ENCODE results near the gene ANXA10.
A peak's percentile ranks its signal among the peaks of the same experiment; 100 is the strongest.
"Not testable (repeated sequence)": the region's sequence is repeated elsewhere in the genome, so short reads cannot be mapped to it uniquely, and the experiment has no call there.

The ANXA10 gene, protein sequence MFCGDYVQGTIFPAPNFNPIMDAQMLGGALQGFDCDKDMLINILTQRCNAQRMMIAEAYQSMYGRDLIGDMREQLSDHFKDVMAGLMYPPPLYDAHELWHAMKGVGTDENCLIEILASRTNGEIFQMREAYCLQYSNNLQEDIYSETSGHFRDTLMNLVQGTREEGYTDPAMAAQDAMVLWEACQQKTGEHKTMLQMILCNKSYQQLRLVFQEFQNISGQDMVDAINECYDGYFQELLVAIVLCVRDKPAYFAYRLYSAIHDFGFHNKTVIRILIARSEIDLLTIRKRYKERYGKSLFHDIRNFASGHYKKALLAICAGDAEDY

GRCh38 chr4:168092176-168092712 lies at the start of gene ANXA10:
Gene ANXA10, plus strand, starts transcription at chr4:168092537. Its CDS starts 164 bp downstream, at chr4:168092701.
- no peak for DNase-seq

DNA sequence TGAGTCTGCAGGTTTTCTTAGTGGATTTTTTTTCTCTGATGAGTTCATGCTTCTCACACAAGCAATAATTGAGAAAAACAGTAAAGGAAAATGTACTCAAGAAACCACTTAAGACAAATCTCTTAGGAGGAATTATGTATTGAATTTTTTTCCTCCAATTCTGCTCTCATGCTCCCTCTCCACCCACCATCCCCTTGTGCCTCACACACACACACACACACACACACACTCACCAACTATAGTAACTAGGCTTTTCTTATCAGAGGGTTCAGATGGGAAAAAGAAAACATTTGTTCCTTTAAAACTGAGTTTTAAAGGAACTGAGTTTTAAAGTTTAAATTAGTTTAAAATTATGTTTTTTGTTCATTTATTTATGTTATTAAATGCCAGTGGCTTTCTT lies 47.0 kb upstream of the ANXA10 start:
- no peak for DNase-seq

- no peak for DNase-seq
These were observed 42.3 kb upstream of the ANXA10 start for GRCh38 chr4:168050002-168050401.

GRCh38 chr4:168051526-168051925 lies 40.8 kb upstream of the ANXA10 start:
- DNase-seq, result no peak

GRCh38 chr4:168057412-168057811 lies 34.9 kb upstream of the ANXA10 start:
- no peak for DNase-seq

DNA sequence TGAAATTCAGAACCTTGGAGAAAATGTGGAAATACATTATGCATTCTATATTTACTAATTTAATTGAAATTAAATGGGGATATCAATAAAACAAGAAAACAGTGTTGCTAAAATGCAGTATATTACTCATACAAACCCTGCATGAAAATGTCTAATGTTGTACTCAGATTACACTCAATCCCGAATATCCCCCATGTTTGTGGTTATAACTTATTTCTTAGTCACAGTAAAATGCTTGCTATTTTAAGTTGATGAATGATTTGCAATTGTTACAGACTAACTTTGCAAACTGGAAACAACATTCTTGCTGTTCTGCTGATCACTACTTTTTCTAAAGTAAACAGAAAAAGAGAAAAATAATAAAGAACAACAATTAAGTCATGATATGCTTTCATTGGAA lies 33.1 kb upstream of the ANXA10 start:
- DNase-seq, result no peak

GRCh38 chr4:168063031-168063430 lies 29.3 kb upstream of the ANXA10 start:
- no peak for DNase-seq

GRCh38 chr4:168070903-168071302 lies 21.4 kb upstream of the ANXA10 start:
- DNase-seq, result no peak

DNA sequence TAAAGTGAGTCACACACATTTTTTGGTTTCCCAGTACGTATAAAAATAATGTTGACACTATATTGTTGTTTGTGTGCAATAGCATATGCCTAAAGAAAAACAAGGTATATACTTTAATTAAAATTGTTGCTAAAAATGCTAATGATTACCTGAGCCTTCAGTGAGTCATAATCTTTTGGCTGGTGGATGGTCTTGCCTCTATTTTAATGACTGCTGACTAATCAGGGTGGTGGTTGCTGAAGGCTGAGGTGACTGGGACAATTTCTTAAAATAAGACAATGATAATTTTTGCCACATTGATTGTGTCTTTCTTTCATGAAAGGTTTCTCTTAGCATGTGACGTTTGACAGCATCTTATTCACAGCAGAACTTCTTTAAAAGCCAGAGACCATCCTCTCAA lies 21.0 kb upstream of the ANXA10 start:
- no peak for DNase-seq

DNA sequence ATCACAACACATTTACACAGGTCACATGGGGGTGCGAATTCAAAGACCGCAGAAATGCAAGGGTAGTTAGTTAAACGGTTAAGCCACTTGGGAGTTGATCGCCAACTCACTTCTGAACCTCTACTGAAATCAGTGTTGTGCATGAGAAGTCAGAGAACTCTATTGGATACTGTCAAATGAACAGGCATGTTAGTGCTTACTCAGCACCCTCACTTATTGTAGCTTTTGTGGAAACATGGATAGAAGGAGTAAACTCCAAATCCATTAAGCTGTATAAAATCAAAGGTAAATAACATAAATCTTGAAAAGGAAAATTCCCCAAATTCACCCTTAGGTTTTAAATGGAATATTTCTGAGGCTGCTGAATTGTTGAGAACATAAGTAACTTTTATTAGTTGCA lies 17.5 kb upstream of the ANXA10 start:
- no peak for DNase-seq

- peak; percentile 65 for DNase-seq
These were observed 15.2 kb upstream of the ANXA10 start for GRCh38 chr4:168076989-168077725.

GRCh38 chr4:168077726-168078239 lies 14.6 kb upstream of the ANXA10 start:
- no peak for DNase-seq

DNA sequence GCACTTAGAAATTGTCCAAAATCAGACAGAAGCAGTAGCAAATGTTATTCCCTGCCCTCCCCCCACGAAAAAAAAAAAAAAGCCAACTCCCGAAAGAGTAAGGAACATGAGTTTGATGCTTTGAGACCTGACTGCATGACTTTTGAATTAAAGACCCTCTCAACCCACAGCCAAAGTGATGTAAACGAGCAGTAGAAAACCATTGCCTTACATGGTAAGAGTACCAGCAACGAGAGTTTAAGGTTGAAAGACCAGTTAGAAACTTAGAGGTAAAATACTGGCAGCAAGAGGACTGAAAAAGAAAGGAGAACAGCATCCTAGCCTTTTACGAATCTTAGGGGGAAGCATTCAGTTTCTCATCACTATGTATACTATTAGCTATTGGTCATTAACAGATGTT lies 10.0 kb upstream of the ANXA10 start:
- DNase-seq, result no peak

GRCh38 chr4:168095776-168096406 lies 3.6 kb downstream of the ANXA10 start:
- DNase-seq, result no peak

GRCh38 chr4:168096407-168096784 lies 4.1 kb downstream of the ANXA10 start:
- DNase-seq, result no peak

DNA sequence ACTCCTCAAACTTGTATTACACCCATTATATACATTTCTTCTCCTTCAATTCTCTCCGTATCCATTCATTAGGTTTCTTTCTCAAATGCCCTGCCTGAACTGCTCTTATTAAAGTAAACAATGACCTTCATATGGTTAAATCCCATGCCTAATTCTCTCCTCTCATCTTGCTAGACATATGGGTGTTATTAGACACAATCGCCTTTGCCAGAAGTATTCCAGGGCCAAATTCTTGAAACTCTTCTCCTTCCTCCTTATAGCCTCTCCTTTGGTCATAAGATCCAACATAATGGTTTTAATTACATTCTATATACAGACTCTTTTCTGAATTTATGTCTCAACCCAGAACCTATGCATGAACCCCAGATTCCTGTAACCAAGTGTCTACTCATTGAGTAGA lies 4.8 kb downstream of the ANXA10 start:
- no peak for DNase-seq

- no peak for DNase-seq
These were observed 5.9 kb downstream of the ANXA10 start for GRCh38 chr4:168098248-168098717.

GRCh38 chr4:168099195-168099594 lies 6.9 kb downstream of the ANXA10 start:
- DNase-seq, result no peak

DNA sequence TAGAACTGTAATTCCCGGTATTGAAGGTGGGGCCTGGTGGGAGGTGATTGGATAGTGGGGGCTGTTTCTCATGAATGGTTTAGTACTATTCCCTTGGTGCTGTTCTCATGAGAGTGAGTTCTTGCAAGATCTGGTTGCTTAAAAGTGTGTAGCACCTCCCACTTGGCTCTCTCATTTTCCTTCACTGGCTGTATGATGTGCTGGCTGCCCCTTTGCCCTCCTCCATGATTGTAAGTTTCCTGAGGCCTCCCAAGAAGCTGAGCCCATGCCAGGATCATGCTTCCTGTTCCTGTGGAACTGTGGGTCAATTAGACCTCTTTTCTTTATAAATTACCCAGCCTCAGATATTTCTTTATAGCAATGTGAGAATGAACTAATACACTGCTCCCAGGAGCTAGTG lies 8.7 kb downstream of the ANXA10 start:
- no peak for DNase-seq

DNA sequence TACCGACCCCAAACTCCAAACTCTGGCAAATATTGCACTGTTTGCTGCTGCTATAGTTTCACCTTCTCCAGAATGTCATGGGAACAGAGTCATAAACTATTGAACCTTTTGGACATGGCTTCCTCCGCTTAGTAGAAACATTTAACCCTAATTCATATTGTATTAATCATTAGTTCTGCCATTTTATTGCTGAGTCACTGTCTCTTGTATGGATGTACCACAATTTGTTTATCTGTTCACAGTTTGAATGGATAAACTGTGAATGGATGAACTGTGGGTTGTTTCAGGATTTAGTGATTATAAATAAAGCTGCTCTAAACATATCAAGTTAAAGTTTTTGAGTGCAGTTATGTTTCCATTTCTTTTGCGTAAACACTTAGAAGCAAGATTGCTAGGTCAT lies 10.1 kb downstream of the ANXA10 start:
- no peak for DNase-seq

DNA sequence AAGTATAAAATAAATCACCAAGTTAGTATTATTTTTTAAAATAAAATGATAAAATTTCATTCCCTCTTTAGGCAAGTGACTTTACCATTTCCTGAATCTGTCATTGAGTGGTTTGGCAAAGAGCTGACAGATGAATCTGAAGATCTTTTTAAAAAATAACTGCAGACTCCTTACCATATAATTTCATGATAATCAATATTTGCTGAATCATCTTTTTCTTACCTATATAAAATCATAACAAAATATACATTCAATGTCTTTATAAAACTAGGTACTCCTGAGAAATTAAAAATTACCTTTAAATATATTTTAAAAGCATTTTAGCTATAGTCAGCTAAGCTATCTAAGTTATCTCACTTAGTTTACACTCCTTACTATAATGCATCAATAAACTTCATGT lies 17.2 kb downstream of the ANXA10 start:
- no peak for DNase-seq

DNA sequence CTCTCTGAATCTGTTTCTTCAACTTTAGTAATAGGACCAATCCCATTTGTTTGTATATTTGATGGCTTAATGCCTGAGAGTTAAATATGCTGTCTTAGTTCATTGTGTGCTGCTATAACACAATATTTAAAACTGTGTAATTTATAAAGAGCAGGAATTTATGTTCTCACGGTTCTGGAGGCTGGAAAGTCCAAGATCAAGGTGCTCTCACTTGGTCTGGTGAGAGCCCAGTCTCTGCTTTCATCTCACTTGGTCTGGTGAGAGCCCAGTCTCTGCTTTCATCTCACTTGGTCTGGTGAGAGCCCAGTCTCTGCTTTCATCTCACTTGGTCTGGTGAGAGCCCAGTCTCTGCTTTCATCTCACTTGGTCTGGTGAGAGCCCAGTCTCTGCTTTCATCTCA lies 20.7 kb downstream of the ANXA10 start:
- DNase-seq, result not testable (repeated sequence)

DNA sequence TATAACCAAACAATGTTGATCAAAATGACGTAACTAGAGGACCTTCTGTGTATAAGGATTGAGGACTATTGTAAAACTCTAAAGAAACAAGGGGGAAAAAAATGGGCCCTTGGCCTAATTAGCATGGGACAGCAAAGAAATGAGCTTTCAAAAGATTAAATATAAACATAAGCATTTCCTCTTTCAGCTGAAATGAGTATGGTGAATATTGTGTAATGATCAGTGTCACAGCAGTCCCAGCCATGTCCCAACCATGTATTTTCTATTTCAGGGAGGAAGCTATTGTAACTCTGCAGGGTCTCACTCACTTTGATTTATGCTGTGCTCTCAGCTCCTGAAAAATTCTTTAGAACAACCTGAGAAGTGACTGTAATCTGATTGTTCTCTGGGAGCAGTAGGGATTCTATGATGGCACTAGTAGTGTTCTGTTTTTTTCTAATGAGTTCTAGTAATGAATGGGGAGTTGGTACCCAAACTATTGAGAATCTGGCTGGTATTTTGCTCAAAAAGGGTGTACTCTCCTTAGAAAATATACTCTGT lies 25.8 kb downstream of the ANXA10 start:
- no peak for DNase-seq
